ENCODE measurements around the gene RNF8. TPM values are rescaled to one million over a fixed set of nuclear protein-coding genes. Genes with fewer than 3 reads are reported as not detected.

The RNF8 gene
- total RNA-seq, 1 donor from 2014 or later = 20.8 TPM

GRCh38 chr6:37418722-37419121, 64.9 kb downstream of the RNF8 start:
- H3K36me3 ChIP-seq (ENCODE audit: control insufficient read depth, insufficient read depth, low read length) = no peaks in the 10 kb centered on the region
- FAIRE-seq (no peak), DNase-seq (ENCODE audit: low read depth) (no peak)
- TF ChIP-seq, protein P1, sequence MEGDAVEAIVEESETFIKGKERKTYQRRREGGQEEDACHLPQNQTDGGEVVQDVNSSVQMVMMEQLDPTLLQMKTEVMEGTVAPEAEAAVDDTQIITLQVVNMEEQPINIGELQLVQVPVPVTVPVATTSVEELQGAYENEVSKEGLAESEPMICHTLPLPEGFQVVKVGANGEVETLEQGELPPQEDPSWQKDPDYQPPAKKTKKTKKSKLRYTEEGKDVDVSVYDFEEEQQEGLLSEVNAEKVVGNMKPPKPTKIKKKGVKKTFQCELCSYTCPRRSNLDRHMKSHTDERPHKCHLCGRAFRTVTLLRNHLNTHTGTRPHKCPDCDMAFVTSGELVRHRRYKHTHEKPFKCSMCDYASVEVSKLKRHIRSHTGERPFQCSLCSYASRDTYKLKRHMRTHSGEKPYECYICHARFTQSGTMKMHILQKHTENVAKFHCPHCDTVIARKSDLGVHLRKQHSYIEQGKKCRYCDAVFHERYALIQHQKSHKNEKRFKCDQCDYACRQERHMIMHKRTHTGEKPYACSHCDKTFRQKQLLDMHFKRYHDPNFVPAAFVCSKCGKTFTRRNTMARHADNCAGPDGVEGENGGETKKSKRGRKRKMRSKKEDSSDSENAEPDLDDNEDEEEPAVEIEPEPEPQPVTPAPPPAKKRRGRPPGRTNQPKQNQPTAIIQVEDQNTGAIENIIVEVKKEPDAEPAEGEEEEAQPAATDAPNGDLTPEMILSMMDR (IDR thresholded peaks at IDR 0.05; ENCODE audit: insufficient read depth, low read length, severe bottlenecking) = no peak
- H3K27me3 ChIP-seq (ENCODE audit: control insufficient read depth, insufficient read depth, low read length) = no peaks in the 10 kb centered on the region
- no peak overlapping the region for H3K4me3 ChIP-seq (ENCODE audit: low read depth, low read length)

DNA sequence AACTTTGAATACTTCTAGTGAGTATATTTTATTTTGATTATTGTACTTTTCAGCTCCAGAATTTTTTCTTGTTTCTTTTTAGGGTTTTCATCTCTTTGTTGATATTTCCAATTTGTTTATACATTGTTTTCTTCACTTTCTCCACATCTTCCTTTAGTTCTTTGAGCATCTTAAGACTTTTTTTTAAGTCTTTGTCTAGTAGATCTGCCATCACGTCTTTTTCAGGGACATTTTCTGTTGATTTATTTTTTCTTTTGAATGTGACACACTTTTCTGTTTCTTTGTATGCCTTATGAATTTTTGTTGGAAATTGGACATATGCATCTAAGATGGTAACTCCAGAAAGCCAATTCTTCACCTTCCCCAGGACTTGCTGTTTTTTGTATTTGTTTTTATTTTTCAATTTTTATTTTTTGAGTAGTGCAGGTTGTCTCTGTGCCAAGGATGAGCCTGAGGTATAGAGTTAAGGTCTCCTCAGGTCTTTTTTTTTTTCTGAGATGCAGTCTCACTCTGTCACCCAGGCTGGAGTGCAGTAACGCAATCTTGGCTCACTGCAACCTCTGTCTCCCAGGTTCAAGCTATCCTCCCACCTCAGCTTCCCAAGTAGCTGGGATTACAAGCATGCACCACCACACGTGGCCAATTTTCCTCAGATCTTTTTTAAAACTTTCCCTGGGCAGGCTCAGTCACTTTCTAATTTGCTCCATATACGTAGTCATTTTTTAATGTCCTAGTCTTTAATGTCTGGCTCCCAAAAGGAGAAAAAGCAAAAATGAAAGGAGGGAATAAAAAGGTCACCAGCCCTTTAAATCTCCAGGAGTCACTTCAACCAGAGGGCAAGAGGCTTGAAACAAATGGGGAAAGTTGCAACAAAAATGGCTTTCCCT, 72.5 kb downstream of the RNF8 start:
- TF ChIP-seq, protein P1 (IDR thresholded peaks at IDR 0.05; ENCODE audit: insufficient read depth, low read length, severe bottlenecking) = no peak
- FAIRE-seq = no peak
- Histone ChIP-seq H3K27me3 (ENCODE audit: control insufficient read depth, insufficient read depth, low read length) (no peaks in the 10 kb centered on the region), H3K4me3 (ENCODE audit: low read depth, low read length) (no peak overlapping the region), H3K36me3 (ENCODE audit: control insufficient read depth, insufficient read depth, low read length) (no peaks in the 10 kb centered on the region)
- no peak for DNase-seq (ENCODE audit: low read depth)

DNA sequence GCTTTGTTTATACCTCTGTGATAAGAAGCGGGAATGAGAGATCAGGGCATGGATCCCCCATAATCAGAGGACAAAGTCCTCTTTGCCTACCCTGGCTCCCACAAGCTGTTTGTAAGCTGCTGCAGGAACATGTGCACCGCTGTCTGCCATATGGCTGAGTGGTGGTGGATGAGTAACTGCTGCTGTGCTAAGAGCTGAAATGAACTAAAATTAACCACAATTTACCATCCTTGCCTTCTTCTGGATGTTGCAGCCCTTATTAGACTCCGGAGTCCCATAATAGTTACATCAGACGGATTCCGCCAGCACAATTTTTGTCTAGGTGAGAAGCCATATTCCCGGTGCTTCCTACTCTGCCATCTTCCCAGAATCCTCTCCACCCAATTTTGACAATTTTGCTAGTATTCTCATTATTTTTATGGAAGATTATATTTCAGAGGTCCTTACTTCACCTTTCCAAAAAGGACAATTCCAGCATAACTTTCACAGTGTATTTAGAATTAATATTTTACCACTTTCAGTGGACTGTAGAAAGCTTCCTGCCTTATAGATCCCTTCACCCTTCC, 73.2 kb downstream of the RNF8 start:
- H3K36me3 ChIP-seq (ENCODE audit: control insufficient read depth, insufficient read depth, low read length) = no peaks in the 10 kb centered on the region
- FAIRE-seq (no peak), DNase-seq (ENCODE audit: low read depth) (no peak)
- no peaks in the 10 kb centered on the region for H3K27me3 ChIP-seq (ENCODE audit: control insufficient read depth, insufficient read depth, low read length)
- TF ChIP-seq, protein P1 (IDR thresholded peaks at IDR 0.05; ENCODE audit: insufficient read depth, low read length, severe bottlenecking) = no peak
- H3K4me3 ChIP-seq (ENCODE audit: low read depth, low read length) = no peak overlapping the region

DNA sequence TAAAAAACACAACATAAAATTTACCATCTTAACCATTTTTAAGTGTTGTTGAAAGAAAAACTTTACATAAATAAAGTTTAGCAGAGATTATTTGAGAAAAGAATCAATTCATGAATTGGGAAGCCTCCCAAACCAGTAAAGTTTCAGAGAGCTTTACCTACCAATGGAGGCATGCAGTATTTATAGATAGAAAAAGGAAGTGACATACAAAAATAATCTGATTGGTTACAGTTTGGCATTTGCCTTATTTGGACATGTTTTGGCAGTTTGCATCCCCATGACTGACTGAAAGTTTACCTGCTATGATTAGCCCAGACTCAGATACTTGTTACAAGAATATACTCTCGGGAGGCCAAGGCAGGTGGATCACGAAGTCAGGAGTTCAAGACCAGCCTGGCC, 75.6 kb downstream of the RNF8 start:
- DNase-seq (ENCODE audit: low read depth) = no peak
- no peak for FAIRE-seq
- H3K4me3 ChIP-seq (ENCODE audit: low read depth, low read length) = no peak overlapping the region
- no peaks in the 10 kb centered on the region for H3K27me3 ChIP-seq (ENCODE audit: control insufficient read depth, insufficient read depth, low read length)
- H3K36me3 ChIP-seq (ENCODE audit: control insufficient read depth, insufficient read depth, low read length) = no peaks in the 10 kb centered on the region
- TF ChIP-seq, protein P1 (IDR thresholded peaks at IDR 0.05; ENCODE audit: insufficient read depth, low read length, severe bottlenecking) = no peak

GRCh38 chr6:37432590-37432915, 78.8 kb downstream of the RNF8 start:
- TF ChIP-seq, protein P1 (IDR thresholded peaks at IDR 0.05; ENCODE audit: insufficient read depth, low read length, severe bottlenecking) = no peak
- H3K4me3 ChIP-seq (ENCODE audit: low read depth, low read length) = peak overlapping the region; percentile 86
- no peaks in the 10 kb centered on the region for H3K27me3 ChIP-seq (ENCODE audit: control insufficient read depth, insufficient read depth, low read length)
- H3K36me3 ChIP-seq (ENCODE audit: control insufficient read depth, insufficient read depth, low read length) = peaks cover 3% of the 10 kb centered on the region
- no peak for FAIRE-seq
- no peak for DNase-seq (ENCODE audit: low read depth)

All from bronchial epithelial cell (primary cell).